HCT116 (cell line): Measurements from ENCODE around the gene PHKB. TPM values are rescaled to one million over a fixed set of nuclear protein-coding genes. Genes with fewer than 3 reads are reported as not detected.

Source experiments
- ATAC-seq: fragments of 200-7000 bp; cut with Tn5 transposase; 2 replicates; pipeline ENCODE4 v1.9.1; 2020; ENCODE audit warnings: mild to moderate bottlenecking, moderate library complexity
- BruUV-seq: library from RNA; stranded (reverse); fragments of 400-500 nt; replicated peaks from 2 replicates; lab custom pipeline; 2021; lab: Mats Ljungman, UMichigan
- CTCF ChIA-PET: fragments of 300-600 bp; sonication (Branson Sonifier 250); formaldehyde crosslinking; loops from one replicate; lab custom pipeline; 2021; ENCODE audit warnings: antibody characterized with exemption; lab: Charles Lee
- POLR2A ChIA-PET: fragments of 300-600, 350-600 bp; sonication (Branson Sonifier 250); formaldehyde crosslinking; loops from one replicate; lab custom pipeline; 2021; ENCODE audit warnings: antibody characterized with exemption; lab: Charles Lee
- RAD21 ChIA-PET, 2 experiments: fragments of 300-600 bp; sonication (Branson Sonifier 250); formaldehyde crosslinking; loops; one replicate each; lab custom pipeline; 2023; ENCODE audit warnings: low total read pairs in 2 of 2; ENCODE audit not compliant: uncharacterized antibody in 2 of 2, unreplicated experiment in 2 of 2, low non-redundant PET in 1 of 2; lab: Charles Lee
- DNase-seq: peaks from one replicate; pipeline ENCODE4 v3.0.0-alpha.2; 2010; ENCODE audit warnings: low read depth, low spot score
- H2AFZ ChIP-seq: fragments of 200-600 bp; shearing (Covaris generic), sonication (generic); 2 replicates; pipeline ENCODE4 v1.6.1; 2017; ENCODE audit warnings: low read depth, mixed run types, mixed read lengths, antibody characterized with exemption, low read length; ENCODE audit not compliant: poor library complexity, severe bottlenecking
- H3K27ac ChIP-seq: 2 replicates; pipeline ENCODE4 v1.5.1; 2012; ENCODE audit warnings: low read depth, low read length
- H3K27me3 ChIP-seq: fragments of 200-600 bp; sonication (generic); 2 replicates; pipeline ENCODE4 v1.6.1; 2016; ENCODE audit warnings: mixed run types, low read length, mixed read lengths; ENCODE audit not compliant: insufficient read depth
- H3K36me3 ChIP-seq, 2 experiments: fragments of 200-500 bp in 1 of 2; fragments of 200-600 bp in 1 of 2; sonication (Bioruptor generic) in 1 of 2; sonication (generic) in 1 of 2; 2 replicates each; pipeline versions ENCODE4 v1.5.1 to v1.6.1; 2014 to 2016; ENCODE audit warnings: low read length in 2 of 2, inconsistent platforms in 1 of 2, mixed read lengths in 1 of 2, mixed run types in 1 of 2; ENCODE audit not compliant: insufficient read depth in 2 of 2, control insufficient read depth in 1 of 2
- H3K4me1 ChIP-seq, 2 experiments: fragments of 200-600 bp in 1 of 2; sonication (generic) in 1 of 2; 2 replicates each; pipeline versions ENCODE4 v1.5.1 to v1.6.1; 2012 to 2017; ENCODE audit warnings: low read length in 2 of 2, inconsistent platforms in 1 of 2, mild to moderate bottlenecking in 1 of 2, mixed read lengths in 1 of 2, mixed run types in 1 of 2, moderate library complexity in 1 of 2; ENCODE audit not compliant: insufficient read depth in 2 of 2, control insufficient read depth in 1 of 2
- H3K4me2 ChIP-seq: fragments of 200-600 bp; sonication (generic); 2 replicates; pipeline ENCODE4 v1.6.1; 2017; ENCODE audit warnings: mixed run types, low read length, mixed read lengths
- H3K4me3 ChIP-seq, 2 experiments: fragments of 200-600 bp in 1 of 2; sonication (generic) in 1 of 2; replicated peaks in 1 of 2; 2 replicates each; pipeline ENCODE4 v1.5.1; 2011 to 2016; ENCODE audit warnings: low read length in 2 of 2, control low read depth in 1 of 2, low read depth in 1 of 2, mild to moderate bottlenecking in 1 of 2, mixed read lengths in 1 of 2, mixed run types in 1 of 2
- H3K79me2 ChIP-seq: fragments of 200-600 bp; sonication (generic); 2 replicates; pipeline ENCODE4 v1.6.1; 2017; ENCODE audit warnings: mild to moderate bottlenecking, mixed run types, low read length, moderate library complexity, mixed read lengths; ENCODE audit not compliant: insufficient read depth
- H3K9ac ChIP-seq: fragments of 200-600 bp; sonication (generic); 2 replicates; pipeline ENCODE4 v1.6.1; 2016; ENCODE audit warnings: low read length, mixed read lengths
- H3K9me2 ChIP-seq: fragments of 200-600 bp; sonication (generic), shearing (Covaris generic); 2 replicates; pipeline ENCODE4 v1.6.1; 2017; ENCODE audit warnings: mixed run types, mild to moderate bottlenecking, moderate library complexity; ENCODE audit not compliant: insufficient read depth
- H3K9me3 ChIP-seq, 2 experiments: fragments of 200-500 bp in 1 of 2; fragments of 200-600 bp in 1 of 2; sonication (Bioruptor generic) in 1 of 2; sonication (generic) in 1 of 2; 2 replicates each; pipeline ENCODE4 v1.6.1; 2014 to 2017; ENCODE audit warnings: low read length in 2 of 2, mixed read lengths in 2 of 2, inconsistent platforms in 1 of 2, low read depth in 1 of 2, mild to moderate bottlenecking in 1 of 2, mixed run types in 1 of 2, moderate library complexity in 1 of 2; ENCODE audit not compliant: control insufficient read depth in 1 of 2, insufficient read depth in 1 of 2
- H4K20me1 ChIP-seq: fragments of 200-600 bp; sonication (generic), shearing (Covaris generic); 2 replicates; pipeline ENCODE4 v1.6.1; 2017; ENCODE audit warnings: mixed run types, mild to moderate bottlenecking, moderate library complexity; ENCODE audit not compliant: insufficient read depth
- CEBPB ChIP-seq: IDR thresholded peaks from 2 replicates; pipeline ENCODE4 v1.6.1; 2012; ENCODE audit warnings: low read depth
- EGR1 ChIP-seq: IDR thresholded peaks from 2 replicates; pipeline ENCODE4 v1.6.1; 2012; ENCODE audit warnings: low read depth
- ELF1 ChIP-seq: IDR thresholded peaks from 2 replicates; pipeline ENCODE4 v1.6.1; 2012; ENCODE audit warnings: low read depth, borderline replicate concordance
- EZH2 ChIP-seq: fragments of 200-600 bp; sonication (generic); IDR thresholded peaks from 2 replicates; pipeline ENCODE4 v1.6.1; 2017; ENCODE audit warnings: antibody characterized with exemption, mixed run types
- JUND ChIP-seq: IDR thresholded peaks from 2 replicates; pipeline ENCODE4 v1.6.1; 2012
- POLR2A ChIP-seq: IDR thresholded peaks from 2 replicates; pipeline ENCODE4 v1.7.0; 2011; ENCODE audit warnings: borderline replicate concordance; ENCODE audit not compliant: insufficient read depth, insufficient read length; ENCODE audit errors: extremely low read depth
- POLR2AphosphoS5 ChIP-seq: IDR thresholded peaks from 2 replicates; pipeline ENCODE4 v1.6.1; 2011; ENCODE audit warnings: mild to moderate bottlenecking, low read depth, low read length, moderate library complexity
- SIN3A ChIP-seq: IDR thresholded peaks from 2 replicates; pipeline ENCODE4 v1.6.1; 2012; ENCODE audit warnings: low read depth
- YY1 ChIP-seq: IDR thresholded peaks from 2 replicates; pipeline ENCODE4 v1.6.1; 2011; ENCODE audit warnings: low read length, low read depth, moderate library complexity, mild to moderate bottlenecking; ENCODE audit not compliant: insufficient replicate concordance; ENCODE audit errors: extremely low read depth
- intact Hi-C: fragments of 100-400 bp; cut with micrococcal nuclease; formaldehyde crosslinking; loops from 2 replicates; pipeline ENCODE4 v1.10.0; 2022
- total RNA-seq: library from RNA; stranded (reverse); gene quantifications from one replicate; pipeline ENCODE4 v1.2.1, GENCODE V29; 2021; ENCODE audit not compliant: unreplicated experiment
- TF ChIP-seq, protein P1 (sequence below): IDR thresholded peaks from 2 replicates; pipeline ENCODE4 v1.6.1; 2012
- TF ChIP-seq, protein P2 (sequence below): IDR thresholded peaks from 2 replicates; pipeline ENCODE4 v1.6.1; 2012
- TF ChIP-seq, protein P3 (sequence below), 3 experiments: fragments of 200-600 bp in 1 of 3; sonication (generic) in 1 of 3; IDR thresholded peaks in 2 of 3; conservative IDR thresholded peaks in 1 of 3; 2 replicates each; pipeline ENCODE4 v1.5.1; 2012 to 2017; ENCODE audit warnings: low read depth in 2 of 3, low read length in 2 of 3, antibody characterized with exemption in 1 of 3, borderline replicate concordance in 1 of 3, control low read depth in 1 of 3, mild to moderate bottlenecking in 1 of 3, mixed read lengths in 1 of 3, mixed run types in 1 of 3, moderate library complexity in 1 of 3; ENCODE audit not compliant: insufficient read depth in 1 of 3

The PHKB gene
- total RNA-seq, 1 experiment from 2014 or later = 30.5 TPM

DNA sequence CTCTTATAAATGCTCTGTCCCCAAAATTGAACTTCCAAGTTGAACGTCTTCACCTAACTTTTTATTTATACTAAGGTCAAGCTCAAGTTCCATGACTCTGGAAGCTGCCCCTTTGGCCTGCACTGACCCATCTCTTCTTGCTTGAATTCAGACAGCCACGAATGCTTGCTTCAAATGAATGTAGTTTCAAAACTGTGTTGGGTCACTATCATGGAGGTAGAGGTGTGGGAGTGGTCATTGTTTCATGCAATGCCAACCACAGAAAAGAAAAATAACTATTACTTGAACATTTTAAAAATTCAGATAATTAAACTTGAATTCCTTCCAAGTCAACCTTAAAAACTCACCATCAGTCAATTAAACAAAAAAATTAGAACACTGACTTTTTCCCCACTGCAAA is 2.8 kb upstream of the PHKB start:
- H3K4me2 ChIP-seq = no peak overlapping the region
- BruUV-seq = no TSS peak
- H3K79me2 ChIP-seq = peaks cover 25% of the 10 kb centered on the region
- DNase-seq = no peak
- H3K27ac ChIP-seq = no peak overlapping the region
- RAD21 ChIA-PET = no interaction called here
- POLR2A ChIA-PET = no interaction called here
- H3K4me3 ChIP-seq = no peak overlapping the region
- no peaks in the 10 kb centered on the region for H3K9me3 ChIP-seq
- no peak for ATAC-seq
- no peaks in the 10 kb centered on the region for H3K9me2 ChIP-seq
- H4K20me1 ChIP-seq = 0 out of 2 replicates have a peak, but pooled peaks cover 3% of the 10 kb centered on the region
- no peak for TF ChIP-seq EZH2
- no peak for TF ChIP-seq JUND
- TF ChIP-seq POLR2AphosphoS5 = no peak
- no peak for TF ChIP-seq POLR2A
- TF ChIP-seq EGR1 = no peak
- no peak for TF ChIP-seq ELF1
- TF ChIP-seq YY1 = no peak
- TF ChIP-seq, protein P1, sequence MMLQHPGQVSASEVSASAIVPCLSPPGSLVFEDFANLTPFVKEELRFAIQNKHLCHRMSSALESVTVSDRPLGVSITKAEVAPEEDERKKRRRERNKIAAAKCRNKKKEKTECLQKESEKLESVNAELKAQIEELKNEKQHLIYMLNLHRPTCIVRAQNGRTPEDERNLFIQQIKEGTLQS = no peak
- no peak for TF ChIP-seq CEBPB
- TF ChIP-seq, protein P2, sequence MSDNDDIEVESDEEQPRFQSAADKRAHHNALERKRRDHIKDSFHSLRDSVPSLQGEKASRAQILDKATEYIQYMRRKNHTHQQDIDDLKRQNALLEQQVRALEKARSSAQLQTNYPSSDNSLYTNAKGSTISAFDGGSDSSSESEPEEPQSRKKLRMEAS = no peak
- TF ChIP-seq, protein P3, sequence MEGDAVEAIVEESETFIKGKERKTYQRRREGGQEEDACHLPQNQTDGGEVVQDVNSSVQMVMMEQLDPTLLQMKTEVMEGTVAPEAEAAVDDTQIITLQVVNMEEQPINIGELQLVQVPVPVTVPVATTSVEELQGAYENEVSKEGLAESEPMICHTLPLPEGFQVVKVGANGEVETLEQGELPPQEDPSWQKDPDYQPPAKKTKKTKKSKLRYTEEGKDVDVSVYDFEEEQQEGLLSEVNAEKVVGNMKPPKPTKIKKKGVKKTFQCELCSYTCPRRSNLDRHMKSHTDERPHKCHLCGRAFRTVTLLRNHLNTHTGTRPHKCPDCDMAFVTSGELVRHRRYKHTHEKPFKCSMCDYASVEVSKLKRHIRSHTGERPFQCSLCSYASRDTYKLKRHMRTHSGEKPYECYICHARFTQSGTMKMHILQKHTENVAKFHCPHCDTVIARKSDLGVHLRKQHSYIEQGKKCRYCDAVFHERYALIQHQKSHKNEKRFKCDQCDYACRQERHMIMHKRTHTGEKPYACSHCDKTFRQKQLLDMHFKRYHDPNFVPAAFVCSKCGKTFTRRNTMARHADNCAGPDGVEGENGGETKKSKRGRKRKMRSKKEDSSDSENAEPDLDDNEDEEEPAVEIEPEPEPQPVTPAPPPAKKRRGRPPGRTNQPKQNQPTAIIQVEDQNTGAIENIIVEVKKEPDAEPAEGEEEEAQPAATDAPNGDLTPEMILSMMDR (IDR thresholded peaks at IDR 0.05 in 2 of 3, conservative IDR thresholded peaks at IDR 0.05 in 1 of 3; ENCODE audit: borderline replicate concordance in 1 of 3, insufficient read depth in 1 of 3, low read depth in 2 of 3, low read length in 2 of 3) = no peak
- TF ChIP-seq SIN3A = no peak
- no peak overlapping the region for H2AFZ ChIP-seq
- peaks cover 0 to 3% of the 10 kb centered on the region in 2 experiments; a peak in 2 of 4 replicates for H3K36me3 ChIP-seq
- no peak overlapping the region for H3K9ac ChIP-seq
- intact Hi-C loops = no loop called here
- CTCF ChIA-PET = no interaction called here
- H3K27me3 ChIP-seq = no peaks in the 10 kb centered on the region
- H3K4me1 ChIP-seq = peaks cover 6 to 13% of the 10 kb centered on the region in 2 experiments; a peak in 3 of 4 replicates
